Stimulated activated CD4-positive, alpha-beta T cell treated with anti-CD3 and anti-CD28 coated beads, Interleukin-4, amount 100 ng/mL, for 4 hours (primary cell): ENCODE measurements around the gene ZCCHC14.
"Not testable (repeated sequence)": the region's sequence is repeated elsewhere in the genome, so short reads cannot be mapped to it uniquely, and the experiment has no call there.

Experiments used
- DNase-seq, 2 experiments: peaks; one replicate each; pipeline ENCODE4 v3.0.0-alpha.2; 2020

ZCCHC14 gene

DNA sequence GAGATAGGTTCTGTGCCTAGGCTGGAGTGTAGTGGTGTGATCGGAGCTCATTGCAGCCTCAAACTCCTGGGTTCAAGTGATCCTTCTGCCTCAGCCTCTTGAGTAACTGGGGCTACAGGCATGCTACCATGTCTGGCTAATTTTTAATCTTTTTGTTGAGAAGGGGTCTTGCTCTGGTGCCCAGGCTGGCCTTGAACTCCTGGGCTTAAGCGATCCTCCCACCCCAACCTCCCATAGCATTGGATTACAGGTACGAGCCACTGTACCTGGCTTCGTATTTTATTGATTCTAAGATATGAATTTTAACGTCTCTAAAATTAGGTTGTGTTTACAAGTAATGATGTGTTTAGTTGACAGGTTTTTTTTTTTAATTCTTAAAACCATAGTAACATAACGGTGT is 30.8 kb upstream of the ZCCHC14 start:
- not testable (repeated sequence) for DNase-seq

DNA sequence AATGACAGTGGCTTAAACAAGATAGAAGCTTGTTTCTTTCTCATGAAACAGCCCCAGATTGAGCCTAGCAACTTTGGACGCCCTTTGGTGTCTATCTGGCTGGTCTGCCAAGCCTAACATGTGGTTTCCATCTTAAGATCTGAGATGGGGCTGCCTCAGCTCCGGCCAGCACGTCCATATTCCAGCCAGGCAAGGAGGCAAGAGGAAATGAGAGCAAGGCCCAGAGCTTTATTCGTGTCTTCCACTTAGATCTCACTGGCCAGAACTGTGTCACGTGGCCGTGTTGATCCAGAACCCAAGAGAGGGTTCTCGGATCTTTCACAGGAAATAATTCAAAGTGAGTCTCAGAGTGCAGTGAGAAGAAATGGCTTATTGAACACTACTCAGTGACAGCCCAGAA is 28.9 kb upstream of the ZCCHC14 start:
- DNase-seq, result not testable (repeated sequence)

DNA sequence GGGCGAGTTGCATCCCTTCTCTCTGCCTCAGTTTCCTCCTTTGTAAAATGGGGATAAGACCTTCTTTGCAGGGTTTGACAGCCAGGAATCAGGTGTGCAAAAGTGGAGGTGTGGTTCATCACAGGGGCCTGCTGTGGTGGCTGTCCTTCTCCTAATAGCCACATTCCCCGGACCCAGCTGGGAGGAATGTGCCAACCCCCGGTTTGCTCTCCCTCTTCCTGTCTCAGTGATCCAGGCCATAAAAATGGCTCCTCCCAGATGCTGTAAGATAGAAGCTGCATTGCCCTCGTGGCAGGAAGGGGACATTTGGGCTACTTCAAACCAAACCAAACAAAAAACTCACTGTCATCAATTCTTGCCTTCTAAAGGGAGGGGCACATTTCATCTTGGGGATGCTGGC is 26.3 kb upstream of the ZCCHC14 start:
- not testable (repeated sequence) for DNase-seq

DNA sequence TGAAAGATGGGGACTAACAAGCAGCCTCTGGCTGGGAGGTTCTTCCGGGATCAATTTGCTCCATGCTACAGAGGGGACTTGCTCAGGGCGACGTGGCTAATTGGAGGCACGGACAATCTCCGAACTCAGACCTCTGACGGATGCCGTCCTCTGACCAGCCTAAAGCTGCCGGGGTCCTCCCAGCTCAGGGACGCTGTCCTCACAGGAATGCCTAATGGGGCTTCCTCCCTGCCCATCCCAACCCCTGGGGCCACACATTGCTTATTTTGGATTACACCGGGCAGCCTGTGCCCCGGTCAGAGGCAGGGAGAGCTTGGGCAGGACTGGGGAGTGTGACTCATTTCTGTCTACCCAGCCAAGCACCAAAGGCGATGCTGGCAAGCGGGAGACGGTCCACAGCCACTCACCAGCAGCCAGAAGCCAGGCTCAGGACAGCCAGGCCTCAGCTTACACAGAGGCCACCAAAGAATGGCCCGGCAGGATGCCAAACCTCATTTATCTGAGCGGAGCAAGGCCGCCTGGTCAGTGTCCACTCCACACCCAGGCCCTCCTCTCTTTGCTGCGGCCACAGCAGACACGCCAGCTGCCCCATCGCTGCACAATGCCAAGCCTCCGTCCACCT is 25.7 kb upstream of the ZCCHC14 start:
- DNase-seq, result not testable (repeated sequence)

DNA sequence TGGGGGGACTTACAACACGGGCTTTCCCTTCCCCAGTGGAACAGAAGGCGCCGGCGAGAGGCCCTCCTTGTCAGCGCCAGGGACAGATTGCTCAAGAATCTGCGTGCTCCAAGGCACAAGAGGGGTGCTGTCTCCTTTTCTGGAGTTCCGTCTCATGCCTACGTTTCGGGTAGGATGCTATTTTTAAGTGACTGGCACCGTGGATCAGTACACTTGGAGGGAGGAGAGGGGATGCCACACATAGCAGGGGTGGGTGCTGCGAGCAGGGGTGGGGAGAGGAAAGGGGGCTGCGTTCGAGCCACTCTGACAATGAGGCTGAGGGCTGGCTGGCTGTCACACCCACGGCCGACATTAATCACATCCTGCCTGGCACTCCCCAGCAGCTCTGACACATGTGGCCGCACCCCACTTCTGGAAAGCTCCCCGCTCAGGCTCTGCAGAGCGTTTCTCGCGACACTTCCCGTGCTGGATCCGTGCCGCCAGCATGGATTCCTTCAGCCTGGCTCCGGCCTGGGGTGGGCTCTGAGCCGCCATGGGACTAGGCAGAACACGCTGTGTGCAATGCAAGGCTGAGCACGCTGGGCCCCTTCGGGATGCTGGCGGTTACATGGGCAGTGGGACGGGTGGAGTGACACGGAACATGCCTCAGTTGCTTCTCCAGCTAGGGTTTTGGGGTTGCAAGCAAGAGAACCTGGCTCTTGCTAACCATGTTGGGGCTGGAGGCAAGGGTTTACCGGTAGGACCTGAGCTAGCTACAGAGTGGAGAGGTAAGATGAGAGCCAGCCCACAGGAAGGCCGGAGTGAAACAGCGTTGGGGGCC is 25.0 kb upstream of the ZCCHC14 start:
- DNase-seq, result peak in 1 of 2 experiments; percentile 9

DNA sequence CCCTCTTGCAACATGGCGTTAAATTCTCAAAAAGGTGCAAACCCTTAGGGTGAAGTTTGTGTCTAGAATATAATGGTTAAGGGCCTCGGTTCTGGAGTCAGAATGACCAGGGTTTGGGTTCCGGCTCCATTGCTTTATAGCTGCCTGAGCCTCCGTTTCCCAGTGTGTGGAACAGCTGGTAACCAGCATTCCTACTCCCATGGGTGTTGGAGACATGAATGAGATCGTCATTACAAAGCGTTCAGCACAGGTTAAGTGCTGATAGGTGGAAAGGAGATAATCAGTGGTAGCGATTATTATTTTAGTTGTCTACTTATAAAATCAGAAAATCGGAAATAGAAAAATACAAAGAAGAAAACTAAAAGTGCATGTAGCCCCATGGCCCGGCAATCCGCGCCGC is 23.5 kb upstream of the ZCCHC14 start:
- no peak for DNase-seq

DNA sequence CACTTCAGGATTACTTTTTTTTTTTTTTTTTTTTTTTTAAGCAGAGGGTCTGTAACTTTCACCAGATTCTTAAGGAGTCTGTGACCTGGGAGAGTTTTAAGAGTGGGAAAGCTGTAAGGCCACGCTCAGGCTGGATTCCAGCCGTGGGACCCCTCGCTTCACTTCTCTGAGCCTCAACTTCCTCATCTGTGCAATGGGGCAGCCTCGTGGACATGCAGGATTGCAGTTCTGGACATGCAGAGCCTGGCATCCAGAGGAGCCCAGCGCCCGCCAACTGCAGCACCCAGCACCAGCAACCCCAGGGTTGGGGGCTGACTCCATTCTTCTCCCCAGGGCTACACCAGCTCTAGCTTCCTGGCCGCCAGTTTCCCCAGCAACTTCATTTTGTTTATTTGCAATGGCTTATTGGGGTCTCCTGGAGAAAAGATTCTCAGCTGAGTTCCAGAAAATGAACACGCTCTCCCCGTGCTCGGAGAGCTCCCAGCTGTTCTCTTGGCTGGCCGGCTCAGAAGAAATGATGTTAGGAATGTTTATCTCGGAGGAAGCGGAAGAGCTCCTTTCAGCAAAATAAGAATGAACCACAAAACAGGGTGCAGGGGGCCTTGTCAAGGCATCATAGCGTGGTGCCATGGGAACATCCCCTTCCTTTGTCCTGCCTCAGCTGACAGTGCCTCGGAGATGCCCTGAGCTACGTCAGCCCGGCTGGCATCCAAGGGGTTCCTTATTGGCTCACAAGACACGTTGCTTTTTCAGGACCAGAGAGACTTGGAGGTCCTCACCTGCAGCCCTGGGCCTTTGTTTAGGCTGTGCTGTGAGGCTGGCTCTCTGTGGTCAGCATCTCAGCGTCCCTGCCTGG is 22.9 kb upstream of the ZCCHC14 start:
- DNase-seq, result no peak

DNA sequence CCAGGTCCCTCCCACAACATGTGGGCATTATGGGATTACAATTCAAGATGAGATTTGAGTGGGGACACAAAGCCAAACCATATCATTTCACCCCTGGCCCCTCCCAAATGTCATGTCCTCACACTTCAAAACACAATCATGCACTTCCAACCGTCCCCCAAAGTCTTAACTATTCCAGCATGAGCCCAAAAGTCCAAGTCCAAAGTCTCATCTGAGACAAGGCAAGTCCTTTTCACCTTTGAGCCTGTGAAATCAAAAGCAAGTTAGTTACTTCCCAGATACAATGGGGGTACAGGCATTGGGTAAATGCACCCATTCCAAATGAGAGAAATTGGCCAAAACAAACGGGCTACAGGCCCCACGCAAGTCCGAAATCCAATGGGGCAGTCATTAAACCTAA is 17.0 kb upstream of the ZCCHC14 start:
- not testable (repeated sequence) for DNase-seq

DNA sequence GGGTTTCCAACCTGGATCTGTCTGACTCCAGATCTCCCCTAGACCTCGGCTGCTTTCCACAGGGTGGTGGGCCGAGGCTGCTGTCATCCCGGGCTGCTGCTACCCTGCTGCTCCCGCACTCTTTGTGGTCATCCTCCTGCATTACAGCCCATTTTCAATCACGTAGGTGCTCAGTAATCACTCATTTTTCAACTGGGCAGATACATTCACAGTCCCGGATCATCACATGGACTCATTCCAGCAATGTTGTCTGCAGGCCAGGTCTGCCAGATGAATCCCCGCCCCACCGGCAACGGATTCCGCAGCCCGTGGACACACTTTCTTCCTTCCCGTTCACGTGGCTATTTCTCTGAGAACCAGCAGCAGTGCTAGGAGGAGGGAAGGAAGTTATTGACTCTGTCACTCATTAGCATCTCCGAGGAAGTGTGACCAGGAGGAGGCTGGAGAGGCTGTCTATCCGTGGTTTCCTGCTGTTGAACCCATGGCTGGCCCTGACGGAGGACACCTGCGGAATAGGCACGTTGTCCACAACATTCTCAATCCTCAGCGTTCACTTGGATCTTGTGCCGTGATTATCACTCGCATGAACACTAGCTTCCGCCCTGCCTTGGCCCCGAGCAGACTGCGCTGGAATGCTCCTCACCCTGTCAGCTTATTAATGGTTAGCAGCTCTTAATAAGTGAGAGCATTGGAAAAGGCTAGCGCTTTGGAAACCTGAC is 14.7 kb upstream of the ZCCHC14 start:
- no peak for DNase-seq

DNA sequence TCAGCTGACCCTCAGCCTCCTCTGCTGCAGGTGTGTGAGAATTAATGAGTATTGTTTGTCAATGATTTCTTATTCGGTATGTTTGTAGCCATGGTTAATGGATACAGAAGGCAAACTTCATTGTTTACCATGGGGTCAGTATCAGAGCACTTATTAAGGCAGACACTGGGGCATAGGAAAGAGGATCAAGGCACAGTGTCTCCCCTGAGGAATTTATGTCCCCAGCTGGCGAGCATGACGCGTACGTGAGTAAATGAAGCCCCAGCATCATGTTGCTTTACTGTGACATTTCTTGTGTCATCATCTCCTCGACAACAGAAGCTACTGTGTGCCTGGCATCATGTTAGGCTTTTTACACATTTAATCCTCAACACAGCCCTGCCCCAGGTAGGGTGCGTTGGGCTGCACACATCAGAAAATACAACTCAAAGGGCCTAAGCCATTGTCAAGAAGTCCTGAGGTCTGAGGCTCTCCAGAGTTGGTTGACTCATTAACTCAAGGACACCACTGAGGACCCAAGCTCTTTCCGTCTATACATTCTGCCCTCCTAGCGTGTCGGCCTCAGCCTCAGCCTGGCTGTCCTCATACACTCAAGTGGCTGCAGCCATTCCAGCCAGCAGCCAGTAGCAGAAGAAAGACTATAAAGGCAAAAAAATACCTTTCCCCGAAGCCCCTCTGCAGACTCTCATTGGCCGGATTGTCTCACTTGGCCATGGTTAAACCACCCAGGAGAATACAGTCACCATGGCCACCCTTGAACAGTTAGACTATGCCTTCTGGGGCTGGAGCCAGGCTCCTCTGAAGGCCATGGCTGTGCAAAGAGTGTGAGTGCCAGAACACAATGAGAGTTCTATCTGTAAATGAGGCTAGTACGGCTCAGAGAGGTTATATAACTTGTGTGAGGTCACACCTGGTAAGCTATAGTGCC is 13.9 kb upstream of the ZCCHC14 start:
- DNase-seq, result no peak

DNA sequence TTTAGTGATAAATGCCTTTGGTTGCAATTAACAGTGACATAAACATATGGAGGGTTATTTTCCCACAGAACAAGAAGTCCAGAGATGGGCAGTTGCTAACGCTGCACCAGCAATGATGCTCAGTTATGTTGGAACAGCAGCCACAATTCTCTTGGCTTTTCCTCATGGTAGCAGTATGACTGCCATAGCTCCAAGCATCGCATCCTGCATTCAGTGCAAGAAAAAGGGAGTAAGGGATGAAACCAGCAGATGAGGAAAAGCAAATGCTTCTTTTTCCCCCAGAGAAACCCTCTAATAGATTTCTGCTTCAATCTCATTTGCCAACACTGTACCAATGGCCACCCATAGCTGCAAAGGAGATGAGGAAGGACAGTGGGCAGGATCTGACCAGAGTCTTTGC is 13.0 kb upstream of the ZCCHC14 start:
- DNase-seq, result no peak

DNA sequence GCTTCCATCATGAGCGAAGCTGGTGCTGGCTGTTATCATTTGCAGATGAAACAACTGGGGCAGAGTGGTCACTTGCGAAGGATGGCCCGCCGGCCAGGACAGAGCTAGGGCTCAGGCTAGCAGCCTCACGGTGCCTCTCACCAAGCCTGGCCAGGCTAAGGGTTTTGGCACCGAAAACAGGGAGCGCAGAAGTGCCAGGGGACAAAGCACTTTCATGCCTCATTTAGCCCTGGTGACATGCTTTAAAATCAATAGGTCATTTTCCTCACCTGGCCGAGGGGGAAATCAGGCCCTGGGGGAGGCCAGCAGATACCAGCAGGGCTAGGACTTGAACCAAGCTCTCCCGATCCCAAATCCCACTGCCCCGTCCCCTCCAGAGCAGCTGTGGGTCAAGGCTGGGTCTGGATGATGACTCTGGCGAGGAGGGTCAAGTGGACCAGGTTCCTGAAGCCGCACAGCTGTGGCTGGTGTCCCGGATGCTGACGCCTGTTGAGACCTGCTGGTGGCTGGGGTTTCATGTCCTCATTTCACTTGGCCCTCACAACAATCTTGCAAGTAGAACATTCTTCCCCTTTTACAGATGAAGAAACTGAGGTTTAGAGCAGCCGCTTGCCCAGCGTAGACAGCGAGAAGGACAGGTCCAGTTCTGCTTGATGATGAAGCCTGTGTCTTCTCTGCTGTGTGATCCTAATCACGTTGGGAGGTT is 10.6 kb upstream of the ZCCHC14 start:
- not testable (repeated sequence) for DNase-seq

DNA sequence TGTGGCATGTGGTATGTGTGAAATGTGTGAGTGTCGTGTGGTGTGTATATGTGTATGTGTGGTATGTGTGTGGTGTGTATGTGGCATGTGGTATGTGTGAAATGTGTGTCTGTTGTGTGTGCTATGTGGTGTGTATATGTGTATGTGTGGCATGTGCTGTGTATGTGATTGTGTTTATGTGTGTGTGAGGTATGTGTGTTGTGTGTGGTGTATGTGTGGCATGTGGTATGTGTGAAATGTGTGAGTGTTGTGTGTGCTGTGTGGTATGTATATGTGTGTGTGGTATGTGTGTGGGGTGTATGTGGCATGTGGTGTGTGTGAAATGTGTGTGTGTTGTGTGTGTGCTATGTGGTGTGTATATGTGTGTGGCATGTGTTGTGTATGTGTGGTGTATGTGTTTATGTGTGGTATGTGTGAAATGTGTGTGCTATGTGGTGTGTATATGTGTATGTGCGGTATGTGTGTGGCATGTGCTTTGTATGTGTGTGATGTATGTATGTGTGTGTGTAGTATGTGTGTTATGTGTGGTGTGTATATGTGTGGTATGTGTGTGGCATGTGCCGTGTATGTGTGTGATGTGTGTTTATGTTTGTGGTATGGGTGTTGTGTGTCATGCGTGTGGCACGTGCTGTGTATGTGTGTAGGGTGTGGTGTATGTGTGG is 9.6 kb upstream of the ZCCHC14 start:
- no peak for DNase-seq

DNA sequence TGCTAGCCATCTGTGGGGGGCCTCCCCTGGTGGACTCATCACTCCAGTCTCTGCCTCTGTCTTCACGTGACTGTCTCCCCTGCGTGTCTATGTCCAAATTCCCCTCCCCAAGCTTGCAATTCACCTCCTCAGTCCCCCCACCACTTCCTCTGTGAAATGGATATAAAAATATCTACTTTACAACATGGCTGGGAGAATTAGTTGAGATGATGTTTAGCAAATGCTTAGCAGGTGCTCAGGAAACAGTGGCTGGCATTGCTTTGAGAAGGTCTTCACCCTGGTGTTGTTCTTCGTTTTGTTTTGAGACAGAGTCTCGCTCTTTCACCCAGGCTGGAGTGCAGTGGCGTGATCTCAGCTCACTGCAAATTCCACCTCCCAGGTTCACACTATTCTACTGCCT is 8.3 kb upstream of the ZCCHC14 start:
- no peak for DNase-seq

DNA sequence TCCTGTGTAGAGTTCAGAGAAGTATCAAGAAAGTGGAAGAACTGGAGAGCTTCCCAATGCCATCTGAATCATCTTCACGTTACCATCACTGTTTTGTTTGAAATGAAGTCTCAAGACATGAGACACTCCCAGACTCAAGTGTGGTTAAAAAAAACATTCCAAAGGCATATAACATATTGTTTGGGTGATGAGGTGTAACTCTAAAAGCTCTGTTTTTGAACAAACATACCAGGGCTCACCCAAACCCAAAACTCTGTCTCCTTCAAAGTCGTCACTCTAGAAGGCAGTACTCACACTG is 6.3 kb upstream of the ZCCHC14 start:
- no peak for DNase-seq

DNA sequence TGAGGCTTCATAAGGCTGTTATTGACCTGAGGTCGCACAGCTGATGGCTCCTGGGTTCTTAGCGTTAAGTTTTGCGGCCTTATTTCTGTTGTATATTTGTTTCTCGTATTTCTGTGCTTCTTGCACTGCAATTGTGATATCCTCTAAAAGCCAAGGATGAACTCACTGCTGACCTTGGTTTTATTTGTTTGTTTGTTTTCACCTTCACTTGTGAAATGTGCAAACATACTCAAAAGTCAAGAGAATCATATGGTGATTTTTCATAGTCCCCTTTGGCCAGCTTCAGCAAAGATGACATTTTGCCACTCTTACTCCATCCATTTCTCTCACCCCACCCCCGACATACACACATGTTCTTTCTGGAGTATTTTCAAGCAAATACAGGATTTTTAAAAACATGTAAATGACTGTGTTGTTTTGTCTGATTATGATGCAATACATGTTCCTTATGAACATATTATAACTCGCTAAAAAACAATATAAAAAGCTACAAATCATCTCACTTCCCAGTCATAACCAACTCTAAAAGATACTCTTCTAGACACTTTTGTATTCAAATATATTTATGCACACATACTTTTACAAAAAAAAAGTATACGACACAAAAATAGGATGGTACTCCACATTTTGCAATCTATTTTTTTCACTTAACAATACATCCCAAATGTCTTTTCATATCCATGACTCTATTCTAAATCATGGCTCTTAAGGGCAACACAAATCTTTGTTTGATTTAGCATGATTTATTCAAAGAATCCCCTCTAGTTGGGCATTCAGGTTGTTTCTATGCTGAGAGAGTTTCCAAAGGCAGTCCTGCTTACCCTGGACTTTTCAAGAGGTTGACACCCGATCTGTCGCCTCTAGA is 5.7 kb upstream of the ZCCHC14 start:
- DNase-seq, result no peak

DNA sequence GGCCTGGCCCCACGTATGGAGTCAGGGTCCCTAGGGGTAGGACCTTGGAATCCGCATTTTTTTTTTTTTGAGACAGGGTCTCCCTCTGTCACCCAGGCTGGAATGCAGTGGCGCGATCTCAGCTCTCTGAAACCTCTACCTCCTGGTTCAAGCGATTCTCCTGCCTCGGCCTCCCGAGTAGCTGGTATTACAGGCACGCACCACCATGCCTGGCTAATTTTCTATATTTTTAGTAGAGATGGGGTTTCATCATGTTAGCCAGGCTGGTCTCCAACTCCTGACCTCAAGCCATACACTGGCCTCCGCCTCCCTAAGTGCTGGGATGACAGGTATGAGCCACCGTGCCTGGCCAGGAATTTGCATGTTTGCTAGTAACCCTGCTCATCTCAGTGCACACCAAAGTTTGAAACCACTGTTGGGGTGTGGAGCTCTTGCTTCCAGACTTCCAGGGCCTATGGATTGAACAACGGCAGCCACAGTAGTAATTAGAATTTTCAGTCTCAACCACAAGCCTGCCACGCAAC is 5.0 kb upstream of the ZCCHC14 start:
- not testable (repeated sequence) for DNase-seq

DNA sequence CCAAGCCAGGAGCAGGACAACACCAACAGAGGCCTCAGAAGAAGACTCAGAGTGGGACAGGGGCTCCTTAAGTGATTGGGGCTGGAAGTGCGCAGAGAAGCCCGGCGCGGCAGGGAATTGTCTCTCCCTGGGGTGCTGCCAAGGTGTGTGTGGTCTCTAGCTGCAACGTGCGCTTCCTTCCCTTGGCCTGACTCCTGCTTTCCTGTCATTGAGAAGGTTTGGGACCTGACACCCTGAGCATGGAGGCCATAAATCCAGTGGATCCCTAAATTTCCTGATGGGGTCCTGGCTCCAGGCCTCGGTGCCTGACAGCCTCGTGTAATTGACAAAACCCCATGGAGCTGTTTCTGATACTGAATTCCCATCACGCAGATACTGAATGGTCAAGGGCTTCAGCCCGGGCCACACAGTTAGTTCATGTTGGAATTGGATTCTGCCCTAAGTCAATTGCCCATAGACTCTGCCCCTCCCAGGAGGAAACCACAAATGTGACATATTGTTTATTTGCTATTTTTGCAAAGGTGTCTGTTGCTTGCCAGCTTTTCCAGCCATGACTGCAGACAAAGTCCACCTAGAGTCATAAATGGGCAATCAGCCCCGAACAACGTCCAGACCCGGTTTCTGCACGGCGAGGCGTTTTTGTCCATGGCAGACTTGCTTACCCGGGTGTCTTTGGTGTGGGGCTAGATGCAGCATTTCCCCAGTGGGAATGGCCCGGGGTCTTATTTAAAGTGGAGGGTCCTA is 4.4 kb upstream of the ZCCHC14 start:
- not testable (repeated sequence) for DNase-seq

DNA sequence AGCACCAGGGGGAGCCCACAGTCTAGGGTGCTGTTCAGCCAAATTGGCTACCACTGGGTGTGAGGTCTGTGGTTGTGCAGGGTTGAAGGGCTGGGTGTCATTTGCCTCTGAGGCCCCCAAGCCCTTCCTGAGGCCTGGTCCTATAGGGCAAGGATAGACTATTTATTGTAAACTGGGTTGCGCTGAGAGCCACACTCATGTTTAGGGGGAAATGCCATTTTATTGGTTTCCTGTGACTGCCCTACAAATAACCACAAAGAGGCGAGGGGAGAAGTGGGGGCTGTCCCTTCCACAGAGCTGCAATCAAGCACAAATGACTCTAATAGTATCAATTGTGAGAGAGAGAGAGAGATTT is 3.6 kb upstream of the ZCCHC14 start:
- DNase-seq, result no peak
